GM18508 (cell line): Measurements from ENCODE around the gene ASB2.

ENCODE experiments used
- ATAC-seq: cut with Tn5 transposase; IDR thresholded peaks from one replicate; pipeline ENCODE4 v1.9.1; 2021; ENCODE audit warnings: moderate number of reproducible peaks; ENCODE audit not compliant: insufficient read depth, unreplicated experiment

ASB2 gene

DNA sequence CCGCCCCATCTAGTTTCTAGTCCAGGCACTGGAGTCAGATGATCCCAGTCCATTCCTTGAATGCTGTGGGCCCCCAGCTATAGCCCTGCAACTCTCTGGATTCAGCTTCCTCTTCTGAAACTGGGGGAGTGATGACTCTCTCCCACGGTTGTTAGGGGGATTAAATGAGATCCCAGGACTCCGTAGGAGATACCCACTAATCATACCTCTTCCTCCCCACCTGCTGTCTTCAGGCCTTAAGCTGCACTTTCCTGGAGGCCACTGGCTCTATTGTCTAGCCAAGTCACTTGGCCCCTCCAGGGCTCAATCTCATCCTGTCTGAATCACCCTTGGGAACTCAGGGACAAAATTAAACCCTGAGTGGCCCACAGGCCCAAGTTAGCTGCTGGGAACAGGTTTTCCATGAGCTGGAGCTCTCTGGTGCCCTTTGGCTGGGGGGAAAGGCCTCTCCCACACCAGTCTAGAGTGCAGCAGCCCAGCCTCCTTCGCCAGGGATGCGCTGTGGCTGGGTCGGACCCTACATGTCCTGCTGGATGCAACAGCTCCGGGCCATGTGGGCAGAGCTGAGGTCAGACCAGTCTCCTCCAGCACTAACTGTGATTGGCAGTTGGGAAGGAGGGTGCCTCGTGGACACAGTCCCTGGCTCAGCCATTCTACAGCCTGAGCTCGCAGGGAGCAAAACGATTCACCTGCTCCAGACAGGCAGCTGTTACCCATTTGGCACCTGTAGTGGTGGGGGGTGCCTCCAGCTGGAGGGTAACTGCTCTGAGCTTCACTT, 6.0 kb upstream of the ASB2 start:
- ATAC-seq, result no peak

DNA sequence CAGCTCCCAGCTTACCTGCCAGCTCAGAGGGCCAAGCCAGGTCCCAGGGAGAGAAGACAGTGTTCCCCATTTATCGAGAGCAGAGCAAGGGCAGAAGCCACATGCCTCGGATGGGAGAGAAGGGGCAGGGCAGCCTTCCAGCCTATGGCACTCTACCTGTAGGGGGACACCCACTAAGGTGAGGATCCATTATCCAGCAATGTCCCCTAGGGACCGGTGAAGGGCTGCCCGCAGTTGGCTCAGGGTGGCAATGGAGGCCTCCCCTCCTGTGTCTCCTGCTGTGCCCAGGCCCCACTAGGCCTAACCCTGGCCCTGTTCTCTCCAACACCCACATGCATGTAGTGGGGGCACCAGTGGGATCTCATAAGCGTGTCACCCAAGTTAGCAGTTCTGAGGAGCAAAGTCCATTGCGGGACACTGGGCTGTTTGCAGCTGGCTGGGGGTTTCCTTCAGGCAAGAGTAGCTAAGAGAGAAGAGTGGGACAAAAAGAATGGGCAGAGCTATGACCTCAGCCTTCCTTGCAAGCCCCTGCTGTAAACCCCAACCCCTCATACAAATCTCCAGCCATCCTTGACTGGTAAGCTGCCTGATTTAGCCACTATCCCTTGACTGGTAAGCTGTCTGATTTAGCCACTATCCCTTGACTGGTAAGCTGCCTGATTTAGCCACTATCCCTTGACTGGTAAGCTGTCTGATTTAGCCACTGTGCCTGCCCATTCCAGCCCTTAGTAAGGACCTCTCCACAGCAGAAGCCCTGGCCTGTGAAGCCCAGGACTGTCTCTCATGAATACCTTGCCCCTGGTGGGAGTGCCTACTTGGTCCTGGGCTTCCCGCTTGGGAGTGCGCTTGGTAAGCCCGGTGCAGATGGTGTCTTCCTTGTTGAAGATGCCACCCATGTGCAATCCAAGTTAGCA, 5.2 kb upstream of the ASB2 start:
- no peak for ATAC-seq

DNA sequence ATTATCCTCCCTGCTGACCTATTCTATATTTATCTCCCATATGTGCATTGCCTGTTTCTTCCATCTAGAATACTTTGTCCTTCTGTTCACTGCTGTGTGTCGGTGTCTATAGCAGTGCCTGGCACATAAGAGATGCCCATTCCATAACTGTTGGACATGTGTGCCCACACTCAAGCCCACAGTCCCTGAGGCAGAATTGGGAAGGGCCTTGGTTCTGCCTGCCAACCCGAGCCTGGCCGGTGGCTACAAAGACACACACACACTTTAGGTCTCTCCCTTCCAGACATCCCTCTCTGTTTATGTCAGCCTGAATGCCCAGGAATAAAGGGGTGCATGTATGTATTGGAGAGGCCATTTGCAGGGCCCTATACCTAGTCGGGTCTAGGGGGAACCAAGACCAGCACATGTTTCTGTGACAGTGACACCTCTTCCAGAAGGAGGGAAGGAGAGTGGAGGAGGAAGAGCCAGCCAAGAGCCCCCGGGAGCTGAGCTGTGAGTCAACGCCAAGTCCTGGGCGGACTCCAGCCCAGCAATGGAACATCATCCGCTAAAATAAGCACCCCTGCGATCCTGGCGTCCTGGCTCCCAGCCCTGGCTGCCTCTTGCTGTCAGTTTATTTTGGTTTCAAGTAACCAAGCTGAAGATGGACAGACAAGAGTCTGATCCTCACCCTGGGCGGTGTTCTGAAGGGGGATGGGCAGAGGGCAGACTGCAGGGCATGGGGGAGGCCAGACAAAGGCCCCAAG, 4.3 kb upstream of the ASB2 start:
- no peak for ATAC-seq

DNA sequence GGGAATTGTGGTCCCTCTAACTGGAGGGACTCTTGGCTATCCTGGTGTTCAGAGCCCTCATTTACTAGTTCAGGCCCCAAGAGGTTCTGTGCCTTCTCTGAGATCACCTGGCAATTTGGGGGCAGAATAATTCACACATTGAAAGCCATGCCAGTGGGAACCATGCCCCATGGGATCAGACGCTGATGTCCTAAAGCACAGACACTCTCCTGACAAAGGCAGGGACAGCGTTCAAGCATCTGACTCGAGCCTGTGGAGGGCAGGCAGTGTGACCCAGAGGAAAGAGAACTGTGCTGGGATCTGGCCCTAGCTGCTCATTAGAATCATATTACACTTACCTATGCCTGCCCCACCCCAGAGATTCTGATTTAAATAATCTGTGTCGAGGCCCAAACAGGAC, 2.4 kb upstream of the ASB2 start:
- ATAC-seq, result no peak

DNA sequence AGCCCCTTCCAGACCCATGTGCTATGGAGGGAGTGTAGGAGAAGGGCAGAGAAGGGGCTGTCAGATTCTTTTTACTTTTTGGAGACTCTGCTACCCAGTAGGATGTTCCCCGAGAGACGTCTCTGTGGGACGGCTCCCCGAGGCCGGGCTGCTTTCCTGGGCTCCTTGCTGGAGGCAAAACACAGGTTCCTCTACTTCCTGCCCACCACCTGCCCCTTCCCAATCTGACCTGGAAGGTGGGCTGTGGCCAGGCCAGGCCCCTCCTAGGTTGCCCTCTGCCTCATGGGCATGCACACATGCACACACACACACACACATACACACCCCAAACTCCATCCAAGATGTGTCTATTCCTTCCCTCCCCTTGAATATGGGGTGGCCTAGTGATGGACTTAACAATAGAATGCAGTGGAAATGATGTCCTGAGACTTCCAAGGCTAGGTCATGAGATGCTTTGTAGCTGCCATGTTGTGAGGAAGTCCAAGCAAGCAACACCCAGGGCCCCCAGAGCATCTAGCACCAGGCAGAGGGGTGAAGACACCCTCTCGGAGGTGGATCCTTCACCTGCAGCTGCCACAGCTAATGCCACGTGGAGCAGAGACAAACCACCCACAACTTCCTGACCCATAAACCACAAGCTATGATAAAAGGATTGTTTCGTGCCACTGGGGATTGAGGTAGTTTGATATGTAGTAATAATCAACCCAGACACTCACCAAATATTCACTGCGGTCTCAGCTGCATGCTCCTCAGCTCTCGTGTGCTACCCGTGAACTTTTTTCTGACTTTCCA, 1.6 kb upstream of the ASB2 start:
- ATAC-seq, result peak; percentile 61

DNA sequence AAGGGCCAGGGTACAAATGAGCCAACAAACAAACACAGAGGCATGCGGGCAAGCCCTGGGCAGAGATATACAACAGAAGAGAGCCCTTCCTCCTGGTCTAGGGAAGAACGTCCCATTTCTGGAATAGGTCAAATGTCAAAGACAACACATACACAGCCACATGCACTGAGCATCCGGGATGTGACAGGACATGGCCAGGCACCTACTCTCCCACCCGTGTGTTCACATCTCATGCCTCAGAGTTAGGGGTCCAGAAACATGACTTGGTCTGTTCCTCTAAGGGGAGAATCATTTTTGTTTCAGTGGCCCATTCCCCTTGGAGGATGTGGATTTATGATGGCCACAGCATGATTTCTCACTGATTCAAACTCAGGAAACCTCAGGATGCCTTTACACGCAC, 801 bp upstream of the ASB2 start:
- no peak for ATAC-seq

DNA sequence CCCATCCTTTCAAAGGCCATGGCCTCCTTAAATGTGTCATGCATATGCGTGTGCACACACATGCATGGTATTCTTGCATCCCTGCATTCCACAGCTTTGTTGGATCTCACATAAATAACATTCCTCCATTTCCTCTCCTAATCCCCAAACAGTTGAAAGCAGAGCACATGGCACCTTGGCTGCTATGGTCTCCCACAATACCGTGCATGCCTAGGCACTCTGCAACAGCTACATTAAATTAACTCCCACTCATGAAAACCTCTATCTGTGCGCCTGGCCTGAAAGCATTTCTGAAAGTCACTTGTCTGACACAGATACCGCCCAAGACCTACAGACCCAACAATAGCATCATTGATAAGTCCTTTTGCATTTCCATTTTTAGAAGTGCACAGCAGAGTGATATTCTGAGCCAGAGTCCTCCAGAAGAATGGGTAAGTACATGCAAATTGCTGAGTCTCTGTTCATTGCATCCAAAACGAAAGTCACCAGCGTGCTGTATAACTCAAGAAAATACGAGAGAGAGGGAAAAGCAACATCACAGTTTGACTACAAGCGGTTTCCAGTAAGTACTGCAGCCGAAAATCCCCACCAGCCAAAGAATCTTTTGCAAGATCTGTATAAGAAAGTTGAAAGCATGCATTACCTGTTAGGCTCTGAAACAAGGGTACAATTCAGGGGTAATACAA, 436 bp downstream of the ASB2 start:
- ATAC-seq, result peak; percentile 33

DNA sequence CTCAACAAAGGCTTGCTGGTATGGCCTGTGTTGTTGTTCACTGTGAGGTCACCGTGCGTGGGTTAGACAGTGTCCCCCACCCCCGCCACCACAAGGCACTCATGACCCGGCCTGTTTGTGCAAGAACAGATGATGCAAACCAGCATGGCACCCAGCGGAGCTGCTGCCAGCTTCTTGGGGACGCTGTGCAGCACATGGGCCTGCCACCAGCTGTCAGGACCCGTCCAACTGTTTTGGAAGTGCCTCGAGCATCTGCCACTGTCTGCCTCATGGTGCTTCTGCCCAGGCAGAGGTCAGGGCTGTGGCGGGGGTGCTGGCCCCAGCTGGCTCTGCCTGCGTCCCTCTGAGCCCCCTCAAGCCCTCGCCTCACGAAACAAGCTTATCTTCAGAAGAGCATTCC, 1.5 kb downstream of the ASB2 start:
- no peak for ATAC-seq

DNA sequence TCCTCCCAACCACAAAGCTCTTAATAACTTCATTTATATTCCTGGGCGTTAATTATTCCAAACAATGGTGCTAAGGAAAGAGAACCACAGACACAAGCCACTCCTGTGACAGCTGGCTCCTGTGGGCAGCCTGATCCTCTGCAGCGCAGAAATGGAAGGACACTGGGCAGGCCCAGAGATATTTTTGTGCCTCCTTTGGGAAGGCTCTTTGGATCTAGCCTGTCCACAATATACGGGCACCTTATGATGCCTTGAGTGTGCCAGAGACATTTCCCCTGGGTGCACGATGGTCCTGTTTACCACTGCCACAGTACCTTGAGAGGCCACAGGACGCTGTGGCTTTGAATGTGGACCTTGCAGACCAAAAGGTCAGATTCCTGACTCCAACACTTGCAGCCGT, 2.1 kb downstream of the ASB2 start:
- ATAC-seq, result no peak

DNA sequence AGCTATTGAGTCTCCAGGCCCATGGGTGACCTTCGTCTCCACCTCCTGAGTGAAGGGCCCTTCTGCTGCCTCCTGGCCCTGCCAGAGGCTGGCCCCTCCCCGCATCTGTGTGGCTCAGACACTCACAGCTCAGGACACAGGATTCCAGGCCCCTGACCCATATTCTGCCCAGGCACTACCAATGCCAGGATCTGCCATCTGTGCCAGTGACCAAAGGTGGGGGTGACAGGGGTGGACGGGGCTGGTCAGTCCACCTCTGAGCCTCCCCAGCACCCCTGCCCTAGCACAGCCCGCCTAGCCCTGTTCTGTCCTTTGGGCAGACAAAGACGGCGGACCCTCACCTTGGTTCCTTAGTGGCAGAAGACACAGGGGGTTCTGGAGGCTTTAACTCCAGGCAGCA, 2.8 kb downstream of the ASB2 start:
- no peak for ATAC-seq

DNA sequence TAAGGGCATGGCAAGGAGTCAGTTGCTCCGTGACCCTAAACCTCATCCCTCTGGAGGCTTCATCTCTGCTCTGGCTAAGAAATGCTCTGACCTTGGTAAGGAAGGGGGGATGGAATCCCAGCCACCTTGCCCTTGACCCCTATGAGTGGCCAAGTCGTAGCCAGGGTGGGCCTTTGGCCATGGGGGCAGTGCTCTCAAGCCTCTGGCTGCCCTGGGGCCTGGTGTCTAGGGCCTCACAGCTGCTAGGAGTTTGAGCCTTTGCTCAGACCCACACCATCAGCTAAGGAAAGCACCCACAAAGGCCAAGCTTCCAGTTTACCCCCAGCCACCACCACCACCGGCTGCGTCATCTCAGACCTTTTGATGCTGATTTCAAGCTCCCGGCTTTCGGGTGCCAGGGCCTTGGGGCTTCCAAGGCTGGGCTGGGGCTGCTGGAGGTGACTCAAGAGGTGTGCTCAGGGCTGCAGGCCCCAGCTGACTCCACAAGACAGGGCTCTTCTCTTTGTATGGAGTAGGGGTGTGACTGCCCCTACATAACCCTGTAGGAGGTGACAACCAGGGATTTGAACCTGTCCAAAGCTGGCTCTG, 3.7 kb downstream of the ASB2 start:
- ATAC-seq, result no peak

DNA sequence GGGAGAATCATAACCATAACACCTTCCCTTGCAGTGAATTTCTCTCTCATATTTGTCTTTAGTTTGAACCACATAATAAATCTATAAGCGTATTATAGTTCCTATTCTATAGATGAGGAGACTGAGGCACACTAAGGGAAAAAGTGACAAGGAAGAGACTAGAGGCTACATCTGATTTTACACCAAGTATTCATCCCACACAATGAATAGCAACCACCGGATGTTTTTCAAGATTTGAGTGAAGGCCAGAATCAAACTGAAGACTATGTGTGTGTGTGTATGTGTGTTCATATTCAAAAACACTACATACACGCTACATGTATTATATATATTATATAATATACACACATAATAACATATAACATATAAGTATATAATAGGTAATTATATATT, 4.7 kb downstream of the ASB2 start:
- no peak for ATAC-seq

DNA sequence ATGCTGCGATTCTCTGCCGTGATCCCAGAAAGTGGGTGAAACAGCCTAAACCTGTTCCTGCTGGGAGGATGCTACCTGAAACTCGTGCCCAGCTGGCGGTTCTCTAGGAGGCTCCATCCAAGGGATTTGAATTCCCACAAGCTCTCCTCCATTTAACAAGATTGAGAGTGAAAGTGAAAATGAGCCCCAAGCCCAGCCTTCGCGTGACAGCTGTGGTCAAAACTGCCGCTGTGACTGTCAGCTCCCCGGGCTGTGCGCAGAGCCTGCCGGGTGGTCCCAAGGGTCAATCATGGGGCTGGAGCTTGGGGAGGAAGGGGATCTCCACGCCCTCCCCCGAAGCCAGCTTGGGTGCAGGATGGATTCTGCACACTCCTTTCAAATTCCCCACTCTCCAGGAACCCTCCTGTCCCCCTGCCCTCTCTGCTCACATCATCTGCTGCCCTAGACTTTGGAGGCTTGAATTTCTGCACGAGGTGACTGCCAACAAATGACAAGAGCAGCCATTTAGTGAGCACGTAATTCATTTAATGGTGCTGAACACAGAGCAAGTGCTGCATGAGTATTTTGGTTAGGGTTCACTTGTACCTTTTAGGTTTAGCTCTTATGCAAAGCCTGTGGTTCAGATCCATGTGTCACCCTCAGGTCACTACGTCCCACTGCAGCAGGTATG, 5.3 kb downstream of the ASB2 start:
- no peak for ATAC-seq

DNA sequence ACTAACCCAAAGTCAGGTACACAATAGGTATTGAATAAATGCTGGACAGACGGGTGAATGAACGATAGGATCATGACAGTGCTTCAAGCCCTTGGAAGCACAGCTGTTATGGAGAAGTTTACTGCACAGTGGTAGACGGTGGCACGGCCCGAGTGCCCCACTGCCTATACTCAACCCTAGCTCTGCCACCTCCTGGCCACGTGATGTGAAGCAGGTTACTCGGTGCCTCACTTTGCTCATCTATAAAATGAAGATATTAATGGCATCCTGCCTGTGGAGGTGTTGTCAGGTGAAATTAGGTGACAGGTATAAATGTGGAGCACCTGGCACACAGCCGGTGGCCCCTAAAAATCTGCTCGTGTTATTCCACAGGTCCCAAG, 5.8 kb downstream of the ASB2 start:
- ATAC-seq, result no peak

DNA sequence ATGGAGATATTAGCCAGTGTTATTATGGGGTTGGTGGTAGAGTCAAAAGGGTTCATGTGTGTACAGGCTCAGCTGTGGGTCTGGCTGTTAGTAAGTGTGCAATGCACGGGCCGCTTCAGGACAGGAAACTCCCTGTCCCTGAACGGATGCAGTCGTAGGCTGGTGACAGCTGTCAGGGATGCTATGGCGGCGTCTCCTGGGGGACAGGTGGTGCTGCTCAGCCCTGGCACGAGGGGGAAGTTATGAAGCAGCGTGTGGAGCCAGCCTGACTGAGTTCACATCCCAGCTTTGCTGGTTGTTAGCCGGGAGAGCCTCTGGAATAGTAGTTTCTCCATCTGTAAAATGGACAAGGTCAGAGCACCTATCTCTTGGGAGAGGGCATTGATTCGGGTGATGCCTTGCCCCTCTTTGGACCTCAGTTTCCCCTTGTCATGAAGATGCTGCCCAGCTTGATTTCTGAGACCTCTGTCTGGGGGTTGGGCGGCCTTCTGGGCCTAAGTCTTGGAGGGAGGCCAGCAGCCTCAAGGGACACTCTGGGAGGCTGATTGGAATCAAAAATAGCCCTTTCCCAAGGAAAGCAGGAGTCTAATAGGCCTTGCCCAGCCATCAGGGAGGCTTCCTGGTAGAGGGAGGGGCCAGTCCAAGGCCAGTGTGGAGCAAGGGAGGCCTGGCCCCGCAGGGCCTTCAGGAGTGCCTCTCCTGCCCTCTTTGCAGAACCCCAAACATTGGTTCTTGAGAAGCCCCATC, 7.1 kb downstream of the ASB2 start:
- ATAC-seq, result no peak

DNA sequence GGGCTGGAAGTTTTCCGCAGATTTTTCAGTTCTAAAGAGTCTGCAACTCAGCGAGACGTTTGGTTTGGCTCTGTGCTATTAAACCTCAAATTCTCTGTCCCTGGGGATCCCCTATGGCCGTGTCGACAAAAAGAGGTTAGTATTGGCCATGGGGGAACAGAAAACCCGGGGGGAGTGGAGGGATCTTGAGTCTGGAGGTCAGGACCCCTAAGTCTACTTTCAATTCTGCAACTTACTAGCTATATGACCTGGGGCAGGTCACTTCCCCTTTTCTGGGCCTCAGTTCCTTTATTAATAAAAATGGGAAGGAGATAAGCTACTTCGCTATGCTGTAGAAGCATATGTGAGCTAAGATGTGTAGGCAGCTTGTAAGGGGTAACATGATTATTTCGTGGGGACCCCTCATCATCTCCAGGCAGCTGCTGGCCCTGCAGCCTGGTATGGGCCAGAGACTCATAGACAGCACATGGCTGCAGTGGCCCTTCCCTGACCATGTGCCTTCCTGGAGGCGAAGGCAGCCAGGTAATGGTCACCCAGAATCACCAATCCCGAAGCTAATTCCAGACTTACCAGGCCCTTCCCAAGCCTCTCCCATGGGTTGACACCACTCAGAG, 8.6 kb downstream of the ASB2 start:
- peak; percentile 31 for ATAC-seq

DNA sequence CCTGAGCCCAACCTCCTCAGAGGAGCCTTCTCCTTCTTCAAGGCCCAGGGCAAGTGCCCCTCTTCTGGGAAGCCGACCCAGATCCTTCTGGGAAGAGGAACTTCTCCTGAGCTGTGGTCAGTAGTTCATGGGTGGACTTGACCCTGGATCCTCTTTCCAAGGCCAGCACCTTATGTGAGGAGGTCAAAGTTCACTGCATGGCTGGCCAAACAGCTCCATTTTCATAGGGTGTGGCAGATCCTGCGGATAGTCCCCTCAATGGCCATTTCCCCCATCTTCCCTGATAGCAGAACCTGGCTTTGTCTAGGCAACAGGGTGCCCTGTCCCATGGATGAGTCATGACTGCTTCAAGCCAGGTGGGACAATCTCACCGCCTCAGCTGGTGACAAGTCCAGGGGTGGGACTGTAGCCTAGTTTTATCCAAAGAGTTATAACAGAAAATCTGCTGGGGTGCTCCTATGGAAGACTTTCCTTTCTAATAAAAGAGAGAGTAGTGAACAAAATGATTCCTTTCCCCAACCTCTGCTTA, 10.4 kb downstream of the ASB2 start:
- ATAC-seq, result no peak
